GM12864 (cell line): Measurements from ENCODE around the gene VWA3A.

Experiments
- DNase-seq: peaks from one replicate; pipeline ENCODE4 v3.0.0-alpha.2; 2011; ENCODE audit warnings: low read depth
- H3K4me3 ChIP-seq: 2 replicates; pipeline ENCODE4 v1.5.1; 2011; ENCODE audit warnings: mild to moderate bottlenecking, low read depth, low read length, control low read depth
- TF ChIP-seq, protein P1 (sequence below): IDR thresholded peaks from 2 replicates; pipeline ENCODE4 v1.5.1; 2011; ENCODE audit warnings: low read depth, mild to moderate bottlenecking, moderate library complexity, low read length, control low read depth, inconsistent platforms; ENCODE audit errors: missing control alignments

The VWA3A gene

DNA sequence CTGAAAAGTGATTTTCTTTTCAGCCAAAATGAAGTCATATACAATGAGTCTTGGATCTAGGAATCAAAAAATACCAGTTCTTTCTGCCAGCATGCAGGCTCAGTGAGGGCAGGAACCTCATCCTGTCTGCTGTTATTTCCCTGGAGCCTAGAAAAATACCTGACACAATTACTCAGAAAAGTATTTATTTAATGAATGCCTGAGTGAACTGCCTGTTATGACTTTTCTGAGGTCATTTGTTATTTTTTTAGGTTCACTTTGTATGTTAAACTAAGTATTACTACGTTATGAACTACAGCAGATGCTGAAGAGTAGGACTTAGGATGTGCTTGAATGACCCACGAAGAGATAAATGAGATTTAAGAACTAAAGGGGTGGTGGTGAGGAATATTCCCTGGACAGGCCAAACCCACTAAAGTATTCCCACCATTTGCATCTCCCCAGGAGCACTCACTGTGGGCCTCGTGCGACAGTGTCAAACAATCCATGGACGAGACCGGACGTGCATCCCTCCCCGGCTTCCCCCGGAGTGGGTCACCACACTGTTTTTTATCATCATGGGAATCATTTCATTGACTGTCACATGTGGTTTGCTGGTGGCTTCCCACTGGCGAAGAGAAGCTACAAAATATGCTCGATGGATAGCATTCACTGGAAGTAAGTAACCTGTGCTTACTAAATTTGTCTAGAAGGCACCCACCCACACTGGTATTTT is 17.1 kb upstream of the VWA3A start:
- TF ChIP-seq, protein P1, sequence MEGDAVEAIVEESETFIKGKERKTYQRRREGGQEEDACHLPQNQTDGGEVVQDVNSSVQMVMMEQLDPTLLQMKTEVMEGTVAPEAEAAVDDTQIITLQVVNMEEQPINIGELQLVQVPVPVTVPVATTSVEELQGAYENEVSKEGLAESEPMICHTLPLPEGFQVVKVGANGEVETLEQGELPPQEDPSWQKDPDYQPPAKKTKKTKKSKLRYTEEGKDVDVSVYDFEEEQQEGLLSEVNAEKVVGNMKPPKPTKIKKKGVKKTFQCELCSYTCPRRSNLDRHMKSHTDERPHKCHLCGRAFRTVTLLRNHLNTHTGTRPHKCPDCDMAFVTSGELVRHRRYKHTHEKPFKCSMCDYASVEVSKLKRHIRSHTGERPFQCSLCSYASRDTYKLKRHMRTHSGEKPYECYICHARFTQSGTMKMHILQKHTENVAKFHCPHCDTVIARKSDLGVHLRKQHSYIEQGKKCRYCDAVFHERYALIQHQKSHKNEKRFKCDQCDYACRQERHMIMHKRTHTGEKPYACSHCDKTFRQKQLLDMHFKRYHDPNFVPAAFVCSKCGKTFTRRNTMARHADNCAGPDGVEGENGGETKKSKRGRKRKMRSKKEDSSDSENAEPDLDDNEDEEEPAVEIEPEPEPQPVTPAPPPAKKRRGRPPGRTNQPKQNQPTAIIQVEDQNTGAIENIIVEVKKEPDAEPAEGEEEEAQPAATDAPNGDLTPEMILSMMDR, result no peak
- DNase-seq, result no peak
- H3K4me3 ChIP-seq, result no peak overlapping the region

DNA sequence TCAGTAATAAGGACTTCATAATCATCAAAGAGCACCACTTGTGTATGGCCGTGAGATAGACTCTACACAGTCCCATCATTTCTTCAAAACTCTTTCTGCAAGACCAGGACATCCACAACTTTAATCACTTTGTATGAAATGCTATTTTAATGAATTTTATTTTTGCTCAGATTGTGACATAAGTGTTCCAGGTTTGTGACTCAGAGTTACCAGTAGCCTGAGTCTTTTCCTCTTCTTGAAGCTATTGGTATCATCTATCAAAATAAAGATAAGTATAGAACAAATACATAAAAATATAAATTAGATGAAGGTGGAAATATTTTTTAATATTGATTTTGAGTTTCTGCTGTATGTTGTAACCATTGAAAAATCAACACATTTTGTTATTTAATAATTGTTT is 16.6 kb upstream of the VWA3A start:
- H3K4me3 ChIP-seq, result no peak overlapping the region
- TF ChIP-seq, protein P1, result no peak

DNA sequence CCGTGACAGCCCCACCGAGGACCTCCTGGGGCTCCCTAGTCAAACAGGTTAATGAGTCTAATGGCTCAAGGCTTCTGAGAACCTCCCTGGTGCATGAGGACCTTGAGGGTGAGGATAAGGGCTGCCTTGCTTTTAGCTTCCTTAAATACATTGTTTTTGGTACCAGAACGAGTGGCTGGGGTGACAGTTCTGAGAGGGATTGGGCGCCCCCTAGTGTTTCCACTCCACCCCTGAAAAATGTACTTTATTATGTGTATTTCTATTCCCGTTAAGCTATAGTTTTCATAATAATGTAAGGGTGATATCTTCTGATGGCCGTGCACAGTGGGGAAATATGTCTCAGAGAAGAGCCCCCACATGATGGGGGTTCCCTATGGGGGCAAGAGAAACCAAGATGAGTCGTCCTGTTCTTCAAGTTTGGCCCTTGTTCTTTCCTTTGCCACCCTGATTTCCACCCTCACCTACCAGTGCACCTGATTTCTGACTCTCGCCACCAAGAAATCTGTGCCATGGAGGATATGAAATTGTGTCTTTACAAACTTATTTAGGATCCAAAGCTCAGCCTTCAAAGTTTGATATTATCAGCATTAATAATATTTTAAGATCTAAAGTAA is 14.5 kb upstream of the VWA3A start:
- H3K4me3 ChIP-seq, result no peak overlapping the region
- TF ChIP-seq, protein P1, result peak; percentile 73
- peak; percentile 37 for DNase-seq

More for the DNA sequence above, 16.6 kb upstream of the VWA3A start:
- no peak for DNase-seq

DNA sequence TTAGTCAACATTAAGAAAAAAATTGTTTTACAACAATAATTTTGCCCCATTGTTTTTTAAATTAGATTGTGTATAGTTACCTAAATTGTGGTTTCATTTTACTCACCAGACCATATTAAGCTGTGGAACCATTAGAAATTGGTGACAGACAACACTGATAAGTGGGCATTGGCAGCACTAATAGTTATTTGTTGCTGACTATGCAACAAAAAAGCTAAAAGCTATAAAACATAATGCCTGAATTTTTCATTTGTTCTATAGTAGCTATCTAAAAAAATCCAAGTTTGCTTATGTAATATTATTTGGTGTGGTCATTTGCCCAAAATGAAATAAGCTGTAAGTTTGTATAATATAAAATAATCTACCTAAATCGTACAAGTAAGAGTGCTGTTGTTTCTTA is 13.7 kb upstream of the VWA3A start:
- TF ChIP-seq, protein P1, result no peak
- no peak overlapping the region for H3K4me3 ChIP-seq
- no peak for DNase-seq

DNA sequence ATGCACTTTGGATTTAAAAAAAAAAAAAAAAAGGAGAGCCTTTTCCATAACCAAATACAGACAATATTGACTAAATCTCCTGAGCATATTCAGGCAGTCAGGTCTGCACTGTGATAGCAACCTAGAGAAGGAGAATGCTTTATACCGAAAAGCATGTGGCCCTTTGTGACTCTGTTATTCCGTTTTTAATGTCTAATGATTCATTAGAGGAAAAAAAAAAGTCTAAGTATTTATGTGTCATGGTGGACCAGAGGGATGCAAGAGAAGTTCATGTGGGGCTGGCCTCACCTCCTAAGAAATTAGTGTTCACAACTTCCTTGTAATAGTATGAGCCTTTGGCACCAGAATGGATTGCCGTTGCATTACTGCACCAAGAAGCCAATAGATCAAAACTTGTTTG is 11.3 kb upstream of the VWA3A start:
- TF ChIP-seq, protein P1, result no peak
- DNase-seq, result no peak
- no peak overlapping the region for H3K4me3 ChIP-seq

DNA sequence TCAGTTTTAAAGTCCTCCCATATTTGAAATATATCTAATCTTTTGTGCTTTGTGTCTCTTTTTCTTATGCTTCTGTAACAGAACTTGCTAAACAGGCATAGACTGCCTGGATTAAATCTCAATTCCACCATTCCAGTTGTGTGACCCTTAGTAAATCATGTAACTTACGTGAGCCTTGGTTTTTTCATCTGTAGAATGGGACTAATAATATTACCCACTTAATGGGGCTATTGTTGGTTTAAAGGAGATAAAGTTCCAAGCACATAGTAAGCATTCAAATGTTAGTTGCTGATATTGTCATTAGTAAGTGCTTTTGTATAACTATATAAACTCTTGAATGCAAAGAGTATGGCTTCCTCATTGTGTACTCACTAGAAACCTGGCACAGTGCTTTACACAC is 5.9 kb upstream of the VWA3A start:
- no peak overlapping the region for H3K4me3 ChIP-seq
- DNase-seq, result no peak
- TF ChIP-seq, protein P1, result no peak

DNA sequence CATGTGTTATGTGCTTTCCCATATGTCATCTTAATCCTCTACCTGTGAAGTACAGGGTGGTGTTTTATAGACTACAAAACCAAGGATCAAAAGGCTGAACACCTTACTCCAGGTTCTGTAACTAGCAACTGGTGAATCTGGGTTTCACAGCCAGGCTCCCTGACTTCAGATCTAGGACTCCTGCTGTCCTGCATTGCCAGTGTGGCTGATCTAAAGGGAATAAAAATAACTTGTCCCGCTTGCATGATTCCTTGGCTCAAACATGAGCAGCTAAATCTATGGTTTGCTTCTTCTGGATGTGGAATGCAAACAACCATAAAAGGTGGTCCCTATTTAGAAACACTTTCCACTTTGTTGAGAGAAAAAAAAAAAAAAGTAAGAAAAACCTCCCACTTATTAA is 3.7 kb upstream of the VWA3A start:
- H3K4me3 ChIP-seq, result no peak overlapping the region
- DNase-seq, result no peak
- TF ChIP-seq, protein P1, result no peak
